ENCODE data around the gene TNIP2.
"Not testable (repeated sequence)": the region's sequence is repeated elsewhere in the genome, so short reads cannot be mapped to it uniquely, and the experiment has no call there.

The TNIP2 gene

DNA sequence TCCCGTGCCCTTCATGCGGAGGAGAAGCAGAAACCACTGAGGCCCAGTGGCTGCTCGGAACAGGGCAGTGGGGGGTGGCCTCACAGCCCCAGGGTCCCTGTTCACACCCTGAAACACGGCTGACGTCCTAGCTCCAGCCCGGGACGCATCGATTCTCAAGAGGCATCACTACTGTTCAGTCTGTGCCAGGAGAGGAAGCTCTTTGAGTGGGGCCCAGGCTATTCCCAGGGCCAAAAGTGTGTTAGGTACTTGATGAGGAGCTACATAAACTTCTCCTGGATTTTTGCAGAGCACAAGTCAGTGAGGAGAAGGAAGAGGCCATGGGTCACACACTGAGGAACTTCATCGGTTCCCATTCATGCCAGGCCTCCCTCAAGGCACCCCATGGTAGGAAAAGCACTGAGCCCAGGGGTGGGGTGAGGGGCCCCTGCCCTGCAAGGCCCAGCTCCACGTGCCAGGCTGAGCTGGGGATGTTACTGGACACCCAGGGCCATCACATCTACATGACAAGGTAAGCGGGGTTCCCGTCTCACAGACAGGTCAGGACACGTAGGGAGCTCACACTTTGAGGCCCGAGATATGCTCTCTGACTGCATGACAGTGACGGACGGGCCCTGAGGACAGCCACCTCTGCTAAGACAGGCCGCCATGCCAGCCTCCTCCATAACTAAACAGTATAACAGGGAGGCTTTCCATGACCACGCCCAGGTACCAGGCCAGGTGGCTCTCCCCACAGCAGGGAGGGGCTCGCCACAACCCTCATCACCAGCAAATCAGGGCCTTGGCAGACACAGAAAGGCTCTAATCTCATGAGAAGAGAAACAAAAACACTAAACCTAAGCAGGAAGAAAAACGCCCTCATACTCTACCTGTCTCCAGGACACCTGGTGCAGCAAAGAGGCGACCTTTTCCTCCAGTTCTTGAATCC is 12.4 kb downstream of the TNIP2 start:
- no peak for DNase-seq

DNA sequence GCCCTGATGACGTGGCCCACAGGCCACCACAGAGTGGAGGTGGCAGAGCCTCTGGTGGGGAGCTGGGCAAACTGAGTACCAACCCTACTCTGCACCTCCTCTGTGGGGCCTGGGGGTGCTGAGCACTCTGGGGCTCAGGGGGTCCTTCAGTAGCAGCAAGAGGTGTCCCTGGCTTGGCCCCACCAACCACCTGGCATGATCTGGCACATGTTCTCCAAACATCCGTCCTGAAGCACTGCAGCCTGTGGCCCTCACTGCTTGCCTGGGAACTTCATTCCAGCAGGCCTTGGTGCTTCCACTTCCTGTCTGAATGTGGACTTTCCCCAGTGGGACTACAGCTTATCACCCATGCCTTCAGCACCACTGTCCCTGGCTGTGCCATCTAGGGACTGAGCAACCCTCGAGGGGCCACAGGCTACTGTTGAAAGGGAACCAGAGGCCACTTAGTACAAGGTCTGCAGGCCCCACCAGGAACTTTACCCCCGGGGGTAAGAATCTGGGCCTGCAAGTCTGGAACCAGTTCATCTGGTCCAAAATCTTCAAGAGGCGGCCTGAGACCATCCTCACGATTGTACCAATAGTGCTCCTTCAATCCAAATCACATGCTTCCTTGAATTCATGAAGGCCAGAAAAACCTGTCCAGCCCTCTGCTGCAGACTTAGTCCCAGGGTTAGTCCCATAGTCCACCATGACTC is 13.2 kb downstream of the TNIP2 start:
- no peak for DNase-seq

DNA sequence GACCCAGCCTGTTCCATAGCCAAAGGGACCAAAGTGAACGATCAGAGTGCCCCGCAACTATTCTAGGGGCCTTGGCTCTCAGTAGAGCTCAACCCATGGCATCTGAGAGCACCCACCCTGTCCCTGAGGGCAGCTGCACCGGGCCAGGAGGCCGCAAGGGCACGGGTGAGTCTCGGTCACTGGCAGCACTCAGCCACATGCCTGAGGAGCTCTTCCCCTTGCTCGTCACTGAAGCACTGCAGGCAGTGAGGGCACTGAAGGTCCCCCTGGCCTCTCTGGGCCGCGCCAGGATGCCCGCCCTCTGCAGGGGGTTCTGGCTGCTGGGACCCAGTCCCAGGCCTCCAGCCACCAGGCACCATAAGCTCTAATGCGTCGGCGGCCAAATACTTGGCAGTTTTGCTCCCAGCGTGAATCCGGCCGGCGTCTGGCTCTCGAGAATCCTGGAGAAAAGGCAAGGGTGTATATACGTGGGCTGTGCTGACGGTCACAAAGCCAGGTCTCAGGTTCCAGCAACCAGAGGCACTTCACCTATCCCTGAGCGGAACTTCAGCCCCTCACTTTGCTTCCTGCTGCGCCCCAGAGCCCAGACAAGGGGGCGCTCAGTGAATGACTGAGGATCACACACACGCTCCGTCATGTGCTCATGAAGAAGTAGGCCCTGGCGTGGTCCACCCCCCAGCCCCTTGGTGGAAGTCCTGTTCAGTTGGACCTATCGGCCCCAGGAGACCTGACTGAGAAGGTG is 13.9 kb downstream of the TNIP2 start:
- no peak for DNase-seq

DNA sequence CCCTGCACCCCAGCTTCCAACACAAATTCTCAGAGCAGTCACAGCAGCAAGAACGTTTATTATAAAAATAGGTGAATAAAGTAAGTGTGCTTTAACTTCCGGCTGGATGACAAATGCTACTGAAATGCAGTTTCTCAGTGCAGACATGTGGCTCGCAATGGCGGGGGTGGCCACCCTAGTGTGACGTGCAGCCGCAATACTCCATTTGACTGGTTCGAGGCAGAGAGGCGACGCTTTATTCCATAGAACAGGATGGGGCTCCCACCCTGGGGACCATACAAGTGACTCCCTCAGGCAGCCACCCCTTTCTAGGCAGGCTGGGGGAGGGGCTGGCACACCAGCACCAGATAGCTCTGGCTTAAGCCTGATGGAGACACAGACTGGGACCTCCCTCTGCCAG is 14.5 kb downstream of the TNIP2 start:
- no peak for DNase-seq

DNA sequence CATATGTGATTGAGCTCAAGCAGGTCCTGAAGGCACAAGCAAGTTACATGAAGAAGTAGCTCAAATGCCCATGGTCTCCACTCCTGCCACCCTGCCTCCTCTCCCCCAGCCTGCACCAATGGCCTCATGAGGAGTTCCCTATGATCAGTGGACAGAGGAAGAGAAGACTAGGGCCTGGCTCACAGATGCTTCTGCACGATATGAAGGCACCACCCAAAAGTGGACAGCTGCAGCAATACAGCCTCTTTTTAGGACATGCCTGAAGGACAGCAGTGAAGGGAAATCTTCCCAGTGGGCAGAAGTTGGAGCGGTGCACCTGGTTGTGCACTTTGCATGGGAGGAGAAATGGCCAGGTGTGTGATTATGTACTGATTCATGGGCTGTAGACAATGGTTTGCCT is 17.8 kb downstream of the TNIP2 start:
- not testable (repeated sequence) for DNase-seq

DNA sequence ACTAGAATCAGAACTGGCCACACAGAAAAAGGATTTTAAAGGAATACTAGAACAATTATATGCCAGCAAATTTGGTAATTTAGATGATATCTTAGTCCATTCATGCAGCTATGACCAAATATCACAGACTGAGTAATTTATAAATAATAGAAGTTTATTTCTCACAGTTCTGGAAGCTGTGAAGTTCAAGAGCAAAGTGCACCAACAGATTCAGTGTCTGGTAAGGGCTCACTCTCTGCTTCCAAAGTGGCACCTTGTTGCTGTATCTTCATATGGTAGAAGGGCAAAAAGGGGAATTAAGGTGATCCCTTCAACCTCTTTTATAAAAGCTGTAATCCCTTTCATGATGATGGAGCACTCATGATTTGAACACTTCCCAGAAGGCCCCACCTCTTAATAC is 20.3 kb downstream of the TNIP2 start:
- DNase-seq: no peak

DNA sequence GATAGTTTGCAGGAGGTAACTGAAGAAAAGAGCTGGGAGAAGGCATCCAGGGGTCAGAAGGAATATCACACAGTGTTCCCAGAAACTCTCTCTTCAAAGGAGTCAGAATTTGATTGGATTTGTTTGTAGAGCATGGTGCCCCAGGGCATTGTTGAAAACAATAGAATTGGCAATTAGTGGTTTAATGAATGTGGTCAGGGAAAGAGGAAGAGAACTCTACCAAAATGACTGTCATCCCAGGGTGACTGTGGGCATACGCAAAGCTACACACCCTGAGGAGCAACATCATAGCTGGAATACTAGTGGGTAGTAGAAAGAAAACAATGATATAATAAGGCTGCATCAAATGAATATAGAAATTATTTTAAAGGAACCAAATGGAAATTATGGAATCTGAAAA is 21.5 kb downstream of the TNIP2 start:
- DNase-seq: no peak

DNA sequence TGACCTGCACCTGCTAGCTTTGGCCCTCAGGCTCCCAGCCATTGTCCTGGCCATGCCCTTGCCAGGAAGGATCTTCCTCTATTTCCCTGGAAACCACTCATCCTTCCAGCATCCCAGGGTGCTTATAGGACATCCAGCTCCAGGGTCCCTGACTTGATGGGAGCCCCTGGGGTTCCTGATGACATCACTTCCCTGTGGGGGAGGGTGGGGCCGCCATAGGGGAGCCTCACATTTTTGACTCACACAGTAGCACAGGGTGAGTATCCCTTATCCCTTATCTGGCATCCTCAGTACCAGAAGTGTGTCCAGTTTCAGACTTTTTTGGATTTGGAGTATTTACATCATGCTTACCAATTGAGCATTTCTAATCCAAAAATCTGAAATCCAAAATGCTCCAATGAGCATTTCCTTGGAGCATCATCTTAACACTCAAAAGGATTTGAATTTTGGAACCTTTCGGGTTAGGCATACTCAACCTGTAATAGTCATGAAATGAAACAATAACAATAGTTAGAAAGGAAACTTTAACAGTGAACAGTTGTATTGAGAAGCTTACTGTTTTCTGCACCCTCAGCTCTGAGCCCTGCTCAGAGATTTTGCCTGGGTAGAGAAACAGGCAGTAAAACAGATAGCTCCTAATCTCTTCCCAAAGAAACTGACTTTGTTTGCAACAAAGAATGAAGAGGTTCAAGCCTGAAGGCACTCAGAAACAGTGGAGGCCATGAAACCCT is 22.1 kb downstream of the TNIP2 start:
- DNase-seq: no peak

DNA sequence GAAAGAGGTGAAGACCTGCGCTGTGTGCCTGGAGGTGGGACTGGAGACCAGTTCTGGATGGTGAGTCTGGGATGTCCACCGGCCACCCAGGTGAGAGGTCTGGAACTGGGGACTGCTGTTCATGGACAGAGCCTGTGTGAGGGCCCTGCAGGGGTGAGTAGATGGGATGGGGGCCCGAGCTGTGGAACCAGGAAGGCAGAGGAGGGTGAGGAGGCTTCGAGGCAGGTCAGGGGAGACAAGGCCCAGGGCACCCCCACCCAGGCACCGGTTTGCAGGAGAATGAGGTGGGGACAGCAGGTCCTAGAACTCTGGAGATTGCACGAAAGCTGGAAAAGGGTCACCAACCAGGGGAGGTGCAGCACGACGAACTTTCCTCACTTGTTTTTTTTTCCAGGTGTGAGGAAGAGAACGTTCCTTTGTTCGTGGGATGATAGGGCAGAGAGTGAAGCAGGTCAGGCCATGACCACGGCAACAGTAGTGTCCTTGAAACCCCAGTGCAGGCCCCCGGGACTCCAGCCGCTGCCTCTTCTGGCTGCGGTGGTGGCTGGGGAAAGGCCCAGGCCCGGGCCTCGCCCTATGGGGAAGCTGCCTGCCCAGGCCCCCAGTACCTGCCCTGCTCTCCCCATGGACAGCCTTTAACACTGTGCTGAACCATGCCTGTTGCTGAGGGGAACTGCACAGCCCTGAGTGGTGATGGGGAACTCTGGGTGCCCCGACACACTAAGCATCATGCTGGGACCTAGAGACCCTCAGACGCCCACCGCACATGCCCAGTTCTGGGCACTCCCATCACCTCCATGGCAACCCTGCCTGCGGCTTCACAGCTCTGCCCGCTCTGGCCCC is 22.9 kb downstream of the TNIP2 start:
- DNase-seq: no peak

DNA sequence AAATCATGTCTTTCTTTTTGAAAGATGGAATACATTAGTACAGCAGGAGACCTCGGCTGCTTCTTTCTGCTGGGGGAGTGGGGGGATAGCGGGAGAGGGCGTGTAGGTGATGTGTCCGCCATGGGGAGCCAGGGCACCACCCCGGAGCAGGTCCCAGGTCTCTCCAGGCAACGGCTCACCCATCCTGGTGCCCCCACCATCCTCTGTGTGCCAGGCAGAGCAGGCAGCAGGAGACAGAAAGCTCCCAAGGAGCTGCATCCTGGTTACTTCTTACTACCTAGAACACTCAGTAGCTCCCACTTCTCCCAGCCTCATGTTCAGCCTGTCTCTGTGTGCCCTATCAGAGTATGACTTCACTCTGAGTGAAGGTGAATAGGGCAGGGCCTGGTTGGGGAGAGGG is 23.6 kb downstream of the TNIP2 start:
- DNase-seq: no peak

DNA sequence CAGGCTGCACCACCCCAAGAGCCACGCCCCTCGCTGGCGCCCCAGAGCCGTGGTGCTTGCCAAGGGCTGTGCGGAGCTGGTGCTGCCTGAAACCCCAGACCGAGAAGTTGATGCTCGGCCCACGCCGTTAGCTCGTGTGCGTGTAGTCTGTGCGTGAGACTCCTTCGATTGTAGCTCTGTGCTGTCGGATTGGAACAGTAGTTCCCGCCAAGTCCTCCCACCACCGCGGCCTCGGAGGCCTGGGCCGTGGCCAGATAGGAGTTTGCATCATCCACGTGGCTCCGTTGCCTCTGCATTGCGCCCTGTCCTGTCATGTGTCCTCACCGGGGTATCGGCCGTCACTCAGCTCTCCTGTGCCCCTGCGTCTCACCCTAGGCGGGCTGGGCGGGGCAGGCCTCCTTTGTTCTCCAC is 24.2 kb downstream of the TNIP2 start:
- DNase-seq: no peak

DNA sequence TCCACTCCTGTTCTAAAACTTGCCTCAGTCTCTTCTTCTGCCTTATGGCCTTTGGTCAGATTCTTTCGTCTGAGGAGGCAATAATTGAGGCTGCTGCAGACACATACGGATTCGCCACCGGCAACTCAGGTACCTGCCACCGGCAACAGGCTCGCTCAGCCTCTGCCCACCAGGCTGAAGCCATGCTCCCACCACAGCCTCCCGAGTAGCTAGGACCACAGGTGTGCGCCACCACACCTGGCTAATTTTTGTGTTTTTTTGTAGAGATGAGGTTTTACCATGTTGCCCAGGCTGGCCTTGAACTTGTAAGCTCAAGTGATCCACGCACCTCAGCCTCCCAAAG is 26.6 kb downstream of the TNIP2 start:
- DNase-seq: no peak

DNA sequence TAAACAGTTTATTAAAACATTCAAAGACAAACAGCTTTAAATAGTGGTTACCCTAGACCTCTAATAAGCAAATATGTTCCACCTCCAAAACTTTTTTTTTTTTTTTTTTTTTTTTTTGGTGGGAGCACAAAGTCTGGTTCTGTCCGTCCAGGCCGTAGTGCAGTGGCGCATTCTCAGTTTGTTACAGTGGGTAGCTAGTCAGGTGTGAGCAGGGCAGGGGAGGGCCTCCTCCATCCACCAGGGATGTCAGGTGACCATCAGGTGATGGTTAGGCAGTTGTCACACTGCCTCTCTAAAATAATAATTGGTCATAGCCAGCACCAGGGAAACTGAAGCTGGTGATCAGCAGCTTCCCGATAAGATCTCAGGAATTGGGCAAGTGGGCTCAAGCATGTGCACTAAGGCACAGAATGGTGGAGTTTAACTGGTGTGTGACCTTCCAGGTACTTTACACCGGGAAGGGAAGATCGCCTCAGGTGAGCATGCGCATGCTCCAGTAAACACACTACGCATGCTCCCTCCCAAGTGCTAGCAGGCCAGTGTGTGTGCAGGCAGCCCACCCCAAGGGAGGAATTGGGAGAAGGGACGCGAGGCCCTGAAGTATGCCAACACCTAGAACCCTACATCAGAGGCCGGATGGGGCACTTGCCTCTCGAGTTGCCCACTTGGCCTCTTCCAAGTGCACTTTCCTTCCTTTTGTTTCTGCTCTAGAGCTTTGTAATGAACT is 27.2 kb downstream of the TNIP2 start:
- DNase-seq: no peak

DNA sequence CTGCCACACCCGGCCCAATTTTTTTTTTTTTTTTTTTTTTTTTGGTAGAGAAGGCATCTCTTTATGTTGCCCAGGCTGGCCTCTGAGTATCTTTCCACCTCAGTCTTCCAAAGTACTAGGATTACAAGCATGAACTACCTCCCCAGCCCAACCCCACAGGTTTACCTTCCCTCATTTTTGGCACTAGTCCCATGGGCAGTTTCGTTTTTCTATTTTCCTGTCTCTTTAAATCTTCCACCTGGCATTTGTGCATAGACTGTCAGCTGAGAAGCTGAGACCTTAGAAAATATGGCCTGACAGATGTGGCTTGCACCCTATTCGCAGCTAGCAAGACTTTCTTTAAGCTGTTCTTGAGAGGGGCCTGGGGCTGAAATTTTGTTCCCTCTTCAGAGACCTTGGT is 27.9 kb downstream of the TNIP2 start:
- no peak for DNase-seq

DNA sequence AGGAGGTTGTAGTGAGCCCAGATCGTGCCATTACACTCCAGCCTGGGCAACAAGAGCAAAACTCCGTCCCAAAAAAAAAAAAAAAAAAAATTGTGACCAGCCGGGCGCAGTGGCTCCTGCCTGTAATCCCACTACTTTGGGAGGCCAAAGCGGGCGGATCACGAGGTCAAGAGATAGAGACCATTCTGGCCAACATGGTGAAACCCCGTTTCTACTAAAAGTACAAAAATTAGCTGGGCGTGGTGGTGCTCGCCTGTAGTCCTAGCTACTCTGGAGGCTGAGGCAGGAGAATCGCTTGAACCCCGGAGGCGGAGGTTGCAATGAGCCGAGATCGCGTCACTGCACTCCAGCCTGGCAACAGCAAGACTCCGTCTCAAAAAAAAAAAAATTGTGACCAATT is 29.3 kb downstream of the TNIP2 start:
- not testable (repeated sequence) for DNase-seq

DNA sequence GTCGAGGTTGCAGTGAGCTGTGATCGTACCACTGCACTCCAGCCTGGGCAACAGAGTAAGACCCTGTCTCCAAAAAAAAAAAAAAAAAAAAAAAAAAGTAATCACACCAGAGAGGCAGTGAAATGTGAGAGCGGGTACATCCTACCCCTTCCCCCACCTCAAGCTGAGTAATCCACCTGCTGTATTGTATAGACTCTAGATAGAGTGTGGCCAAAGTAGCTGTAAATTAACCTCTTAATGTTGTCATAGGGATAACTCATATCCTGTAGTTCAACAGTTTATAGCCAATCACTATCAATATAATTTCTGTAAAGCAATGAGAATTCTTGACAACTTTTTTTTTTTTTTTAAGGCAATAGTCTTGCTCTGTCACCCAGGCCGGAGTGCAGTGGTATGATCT is 30.8 kb downstream of the TNIP2 start:
- DNase-seq: no peak

DNA sequence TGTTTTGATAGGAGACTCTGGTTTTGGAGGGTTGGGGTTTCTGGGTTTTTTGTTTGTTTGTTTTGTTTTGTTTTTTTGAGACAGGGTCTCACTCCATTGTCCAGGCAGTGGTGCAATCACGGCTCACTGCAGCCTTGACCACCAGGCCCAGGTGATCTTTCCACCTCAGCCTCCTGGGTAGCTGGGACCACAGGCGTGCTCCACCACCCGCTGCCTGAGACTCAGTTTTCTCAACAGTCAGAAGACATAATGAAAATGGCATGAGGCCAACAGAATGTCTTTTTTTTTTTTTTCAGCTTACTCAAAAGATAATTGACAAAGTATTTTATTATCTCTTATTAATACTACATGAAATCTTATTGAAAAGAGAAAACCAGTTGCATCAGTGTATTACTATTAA is 32.4 kb downstream of the TNIP2 start:
- DNase-seq: no peak

DNA sequence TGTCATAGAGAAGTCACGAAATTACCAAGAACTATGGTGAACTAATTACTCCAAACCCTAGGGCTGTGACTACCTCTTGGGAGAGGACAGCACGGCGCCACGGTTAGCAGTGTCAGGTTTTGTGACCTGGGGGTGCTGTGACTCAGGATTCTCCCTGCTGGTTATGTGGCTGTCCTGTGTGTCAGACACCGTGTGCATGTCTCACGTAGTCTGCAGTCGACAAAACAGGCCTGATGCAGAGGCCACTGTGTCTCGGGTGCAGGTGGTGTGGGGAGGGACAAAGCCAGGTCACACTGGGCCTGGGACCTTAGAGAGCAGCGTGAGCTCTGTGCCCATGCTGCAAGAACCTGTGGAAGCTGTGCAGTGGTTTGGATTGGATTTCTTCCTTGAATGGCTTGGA is 34.1 kb downstream of the TNIP2 start:
- no peak for DNase-seq

DNA sequence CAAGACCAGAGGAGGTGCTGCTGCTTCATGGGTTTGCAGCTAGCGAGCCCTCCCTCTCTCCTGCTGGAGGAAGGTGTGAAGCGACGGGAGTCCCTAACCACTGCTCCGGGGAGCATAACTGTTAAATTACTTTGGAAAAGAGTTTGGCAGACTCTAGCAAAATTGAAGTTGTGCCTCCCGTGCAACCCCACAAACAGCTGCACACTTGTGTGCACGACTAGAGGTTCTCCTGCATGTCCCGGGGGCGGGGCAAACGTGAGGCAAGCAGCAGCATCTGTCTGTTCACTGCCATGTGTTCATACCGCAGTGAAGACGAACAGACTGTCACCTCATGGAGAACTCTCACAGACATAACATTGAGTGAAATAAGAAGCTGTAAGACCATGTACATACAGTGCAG is 34.5 kb downstream of the TNIP2 start:
- DNase-seq: no peak

DNA sequence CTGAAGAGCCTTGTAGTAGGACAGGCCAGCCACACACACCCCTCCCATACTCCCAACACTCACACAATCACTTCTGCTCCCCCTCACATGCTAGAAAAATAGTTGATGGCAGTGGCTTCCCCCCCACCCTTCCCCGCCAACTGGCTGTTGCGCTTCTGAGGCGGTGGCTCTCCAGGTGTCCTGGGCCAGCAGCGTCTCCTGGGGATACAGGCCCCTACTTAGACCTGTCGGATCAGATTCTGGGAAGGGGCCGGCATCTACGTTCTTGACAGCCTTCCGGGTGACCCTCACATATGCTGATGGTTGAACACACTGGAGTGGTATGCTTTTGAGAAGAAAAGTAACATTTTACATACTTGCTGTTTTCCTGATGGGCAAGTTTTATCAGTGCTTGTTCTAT is 39.9 kb downstream of the TNIP2 start:
- DNase-seq: no peak

DNA sequence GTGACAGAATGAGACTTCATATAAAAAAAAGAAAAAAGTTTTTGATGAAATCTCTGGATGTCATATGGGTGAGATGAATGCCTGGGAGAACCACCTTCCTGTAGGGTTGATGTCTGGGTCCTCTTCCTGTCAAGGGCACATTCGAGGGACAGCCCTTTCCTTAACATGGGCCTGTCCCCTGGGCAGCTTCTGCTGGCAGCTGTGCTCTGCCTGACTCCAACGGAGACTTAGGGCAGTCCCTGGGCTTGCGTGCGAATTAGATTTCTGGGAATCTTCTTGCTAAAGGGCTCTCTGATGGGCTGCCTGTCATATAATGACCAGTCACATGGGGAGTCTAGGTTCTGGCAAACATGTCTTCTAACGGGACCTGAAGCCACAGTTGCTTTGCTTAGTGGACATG is 40.7 kb downstream of the TNIP2 start:
- DNase-seq: no peak

DNA sequence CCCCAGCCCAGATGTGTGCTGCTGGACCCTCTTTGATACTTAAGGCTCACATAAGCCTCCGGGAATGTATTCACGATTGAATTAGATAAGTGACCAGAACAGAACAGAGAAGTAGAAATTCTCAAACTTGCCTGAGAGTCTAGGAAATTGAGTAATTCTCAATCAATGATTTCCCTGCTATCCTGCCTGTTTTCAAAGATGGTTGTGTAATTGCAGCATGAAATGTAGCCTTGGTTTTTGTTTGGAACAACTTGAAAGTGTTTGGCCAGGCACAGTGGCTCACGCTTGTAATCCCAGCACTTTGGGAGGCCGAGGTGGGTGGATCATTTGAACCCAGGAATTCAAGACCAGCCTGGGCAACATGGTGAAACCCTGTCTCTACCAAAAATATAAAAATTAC is 41.2 kb downstream of the TNIP2 start:
- no peak for DNase-seq
